RWPE1 (cell line): ENCODE measurements around the gene COL25A1.

Experiments
- CTCF ChIA-PET: fragments of 350-600 bp; sonication (Branson Sonifier 250); formaldehyde crosslinking; extraction: SDS; loops from one replicate; lab custom pipeline; 2021; lab: Yijun Ruan, JAX
- POLR2A ChIA-PET: fragments of 400-600 bp; formaldehyde crosslinking; extraction: SDS; loops from one replicate; lab custom pipeline; 2020; ENCODE audit warnings: antibody characterized with exemption; ENCODE audit not compliant: low non-redundant PET; lab: Yijun Ruan, JAX
- DNase-seq: peaks from one replicate; pipeline ENCODE4 v3.0.0; 2012; ENCODE audit warnings: low spot score
- H3K27ac ChIP-seq: fragments of 450-650 bp; 2 replicates; pipeline ENCODE4 v1.5.1; 2017
- TF ChIP-seq, protein P1 (sequence below): fragments of 450-650 bp; conservative IDR thresholded peaks from 2 replicates; pipeline ENCODE4 v1.5.1; 2017; ENCODE audit warnings: low read depth, mild to moderate bottlenecking

COL25A1 gene

DNA sequence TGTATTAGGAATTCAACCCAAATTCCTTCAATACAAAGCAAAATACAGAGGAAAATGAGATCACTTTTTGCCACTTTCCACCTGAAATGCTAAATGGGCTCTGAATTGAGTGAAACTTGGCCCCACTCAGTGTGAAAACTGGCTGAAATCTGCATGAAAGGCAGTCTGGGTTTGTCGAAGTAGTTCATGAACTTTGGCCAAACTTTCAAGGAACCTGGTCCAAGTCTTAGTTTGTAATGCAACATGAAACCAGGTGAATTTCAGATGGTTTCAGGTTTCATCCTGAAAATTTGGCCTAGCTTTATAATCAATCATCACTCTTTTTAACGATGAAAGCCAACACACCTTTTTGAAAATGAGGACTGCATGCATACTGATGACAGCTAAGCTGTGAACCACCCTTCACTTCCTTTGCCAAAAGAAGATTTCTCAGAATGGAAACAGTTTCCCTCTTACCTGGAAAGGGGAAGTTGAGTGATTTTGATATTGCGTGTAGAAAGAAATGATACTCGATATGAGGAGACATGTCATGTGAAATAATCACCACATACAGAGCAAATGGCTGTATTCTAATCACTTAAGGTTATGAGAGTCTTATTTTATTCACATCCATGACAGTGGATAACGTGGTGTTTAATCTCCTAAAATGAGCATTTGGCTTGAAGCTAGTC is 329.7 kb downstream of the COL25A1 start:
- no peak overlapping the region for H3K27ac ChIP-seq
- no peak for DNase-seq
- POLR2A ChIA-PET = no interaction called here
- TF ChIP-seq, protein P1, sequence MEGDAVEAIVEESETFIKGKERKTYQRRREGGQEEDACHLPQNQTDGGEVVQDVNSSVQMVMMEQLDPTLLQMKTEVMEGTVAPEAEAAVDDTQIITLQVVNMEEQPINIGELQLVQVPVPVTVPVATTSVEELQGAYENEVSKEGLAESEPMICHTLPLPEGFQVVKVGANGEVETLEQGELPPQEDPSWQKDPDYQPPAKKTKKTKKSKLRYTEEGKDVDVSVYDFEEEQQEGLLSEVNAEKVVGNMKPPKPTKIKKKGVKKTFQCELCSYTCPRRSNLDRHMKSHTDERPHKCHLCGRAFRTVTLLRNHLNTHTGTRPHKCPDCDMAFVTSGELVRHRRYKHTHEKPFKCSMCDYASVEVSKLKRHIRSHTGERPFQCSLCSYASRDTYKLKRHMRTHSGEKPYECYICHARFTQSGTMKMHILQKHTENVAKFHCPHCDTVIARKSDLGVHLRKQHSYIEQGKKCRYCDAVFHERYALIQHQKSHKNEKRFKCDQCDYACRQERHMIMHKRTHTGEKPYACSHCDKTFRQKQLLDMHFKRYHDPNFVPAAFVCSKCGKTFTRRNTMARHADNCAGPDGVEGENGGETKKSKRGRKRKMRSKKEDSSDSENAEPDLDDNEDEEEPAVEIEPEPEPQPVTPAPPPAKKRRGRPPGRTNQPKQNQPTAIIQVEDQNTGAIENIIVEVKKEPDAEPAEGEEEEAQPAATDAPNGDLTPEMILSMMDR = no peak
- CTCF ChIA-PET = no interaction called here

DNA sequence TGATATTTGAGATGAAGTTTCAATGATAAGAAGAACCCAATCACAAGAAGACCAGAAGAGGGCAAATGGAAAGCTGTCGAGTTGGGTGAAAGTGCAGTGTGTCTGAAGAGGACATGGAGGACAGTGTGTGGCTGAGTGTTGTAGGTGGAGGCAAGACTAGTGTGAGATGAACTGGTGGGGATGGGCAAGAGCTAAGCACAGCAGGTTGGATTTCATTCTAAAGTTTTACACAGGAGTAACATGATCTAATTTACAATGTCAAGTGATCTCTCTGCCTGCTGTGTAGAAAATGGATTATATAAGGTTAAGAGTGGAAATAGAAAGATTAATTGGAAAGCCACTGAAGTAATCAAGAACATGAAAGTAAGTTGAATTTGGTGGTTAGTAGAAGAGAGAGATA is 331.0 kb downstream of the COL25A1 start:
- H3K27ac ChIP-seq = no peak overlapping the region
- ChIA-PET POLR2A (no interaction called here), CTCF (no interaction called here)
- TF ChIP-seq, protein P1 = no peak
- DNase-seq = no peak

DNA sequence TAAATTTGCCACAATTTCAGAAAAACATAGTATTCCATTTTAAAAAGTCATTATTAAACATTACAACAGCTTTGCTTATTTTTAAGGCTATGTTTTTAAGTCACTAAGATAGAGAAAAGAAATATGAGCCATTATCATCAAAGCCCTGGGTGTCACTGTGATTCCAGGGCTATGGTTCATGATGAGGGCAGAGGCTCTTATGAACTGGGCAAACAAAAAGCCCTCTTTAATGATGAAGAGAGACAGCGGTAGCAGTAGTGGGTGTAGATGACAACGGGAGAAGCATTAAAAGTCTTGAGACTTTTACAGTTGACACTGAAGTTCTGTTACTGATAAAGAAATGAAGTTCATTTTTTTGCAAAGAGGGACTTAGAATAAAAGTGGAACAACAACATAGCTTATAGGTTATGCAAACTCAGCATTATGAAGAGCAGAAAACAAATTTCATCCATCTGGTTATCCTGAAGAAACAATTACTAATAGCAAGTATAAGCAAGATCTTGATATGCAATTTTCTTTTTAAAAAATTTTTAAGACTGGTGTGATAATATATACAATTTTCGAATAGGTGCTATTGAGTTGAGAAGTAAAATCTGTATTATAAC is 336.9 kb downstream of the COL25A1 start:
- TF ChIP-seq, protein P1 = no peak
- ChIA-PET POLR2A (no interaction called here), CTCF (no interaction called here)
- H3K27ac ChIP-seq = no peak overlapping the region
- DNase-seq = no peak

DNA sequence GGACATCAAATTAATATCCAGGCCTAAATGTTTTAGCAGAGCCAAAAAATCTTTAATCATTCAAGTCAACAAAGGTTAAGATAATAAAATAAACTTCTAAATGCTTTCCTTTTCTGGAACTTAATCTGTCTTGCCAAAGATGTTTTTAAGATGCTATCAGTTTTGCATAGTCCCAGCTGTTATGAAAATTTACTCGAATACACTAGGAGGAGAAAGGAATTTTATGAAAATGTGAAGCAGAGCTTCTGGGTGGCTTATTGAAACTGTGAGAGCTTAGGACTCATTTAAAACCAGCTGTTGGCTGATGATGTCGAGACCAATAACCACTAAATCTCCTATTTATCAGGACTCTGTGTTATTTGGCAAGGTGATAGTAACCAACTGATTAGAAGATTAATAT is 337.4 kb downstream of the COL25A1 start:
- TF ChIP-seq, protein P1 = no peak
- no peak overlapping the region for H3K27ac ChIP-seq
- DNase-seq = no peak
- ChIA-PET POLR2A (no interaction called here), CTCF (no interaction called here)

DNA sequence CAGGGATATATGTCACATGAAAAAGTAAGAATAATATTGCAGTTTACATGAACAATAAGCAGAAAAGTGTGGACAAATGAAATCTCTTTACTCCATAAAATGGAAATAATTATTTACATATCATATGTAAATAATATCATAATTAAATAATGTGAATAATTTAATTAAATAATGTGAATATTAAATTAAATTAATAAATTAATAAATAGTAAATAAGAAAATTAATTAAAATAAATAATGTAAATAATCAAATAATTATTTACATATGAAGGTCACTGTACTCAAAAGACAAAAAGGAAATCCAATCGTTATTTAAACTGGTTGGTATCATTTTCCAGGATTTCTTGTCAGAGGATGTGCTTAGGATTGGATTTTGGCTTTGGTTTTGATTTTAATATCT is 338.5 kb downstream of the COL25A1 start:
- CTCF ChIA-PET = no interaction called here

DNA sequence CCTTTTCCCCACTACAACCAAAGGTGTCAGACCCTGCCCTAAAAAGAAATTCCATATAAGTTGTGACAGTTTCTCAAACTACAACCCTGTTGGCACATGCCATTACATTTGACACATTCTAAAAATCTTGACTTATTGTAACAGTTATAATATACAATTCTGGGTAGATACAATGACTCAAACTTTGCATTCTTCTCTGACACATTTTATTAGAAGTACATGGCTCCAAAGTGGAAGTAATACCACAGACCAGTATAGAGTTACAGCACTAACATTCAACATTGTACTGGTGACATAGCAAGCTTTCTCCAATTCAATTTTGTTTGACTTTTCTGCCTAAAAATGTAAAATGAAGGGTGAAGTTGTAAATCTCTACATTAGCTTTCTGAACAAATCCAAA is 343.0 kb downstream of the COL25A1 start:
- H3K27ac ChIP-seq = no peak overlapping the region
- TF ChIP-seq, protein P1 = no peak
- POLR2A ChIA-PET = no interaction called here
- CTCF ChIA-PET = no interaction called here
- no peak for DNase-seq

More for the DNA sequence above, 338.5 kb downstream of the COL25A1 start:
- no peak for DNase-seq
- H3K27ac ChIP-seq = no peak overlapping the region
- POLR2A ChIA-PET = no interaction called here
- TF ChIP-seq, protein P1 = no peak
